Stimulated activated CD4-positive, alpha-beta T cell treated with anti-CD3 and anti-CD28 coated beads, Interleukin-15, amount 100 ng/mL, for 48 hours (primary cell): Measurements from ENCODE around the gene TMTC2.
"Not testable (repeated sequence)": the region's sequence is repeated elsewhere in the genome, so short reads cannot be mapped to it uniquely, and the experiment has no call there.

Experiments
- DNase-seq, 2 donors: peaks; one replicate each; pipeline ENCODE4 v3.0.0-alpha.2; 2020; ENCODE audit warnings: low read depth in 2 of 2

The TMTC2 gene

DNA sequence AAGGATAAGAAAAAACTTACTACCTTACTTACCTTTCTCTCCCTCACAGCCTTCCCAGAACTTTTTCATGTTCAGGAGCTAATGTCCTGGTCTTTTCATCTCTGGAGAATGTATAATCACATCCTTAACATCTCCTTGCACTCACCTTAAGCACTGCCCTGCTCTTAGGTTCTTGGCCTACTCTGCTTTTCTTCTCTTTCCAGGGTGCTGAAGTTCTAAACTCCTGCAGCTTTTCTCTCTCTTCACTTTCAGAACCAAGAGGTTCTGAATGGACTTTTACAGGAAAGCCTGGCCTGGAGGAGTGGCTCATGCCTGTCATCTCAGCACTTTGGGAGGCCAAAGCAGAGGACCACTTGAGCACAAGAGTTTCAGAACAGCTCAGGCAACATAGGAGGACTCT lies 101.9 kb downstream of the TMTC2 start:
- no peak for DNase-seq

DNA sequence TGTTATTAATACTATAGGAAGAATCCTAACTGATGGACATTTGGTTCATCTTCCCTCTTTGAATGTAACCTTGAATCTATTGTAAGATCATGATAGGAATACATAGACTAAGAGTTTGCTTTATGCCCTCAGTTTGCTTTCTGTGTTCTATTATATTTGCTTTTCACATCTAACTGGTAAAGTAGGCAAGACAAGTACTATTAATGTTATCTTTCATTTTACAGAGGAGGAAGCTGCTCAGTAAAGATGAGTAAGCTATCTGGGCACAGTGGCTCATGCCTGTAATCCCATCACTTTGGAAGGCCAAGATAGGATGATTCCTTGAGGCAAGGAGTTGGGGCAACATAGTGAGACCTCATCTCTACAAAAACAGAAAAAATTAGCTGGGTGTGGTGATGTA lies 103.0 kb downstream of the TMTC2 start:
- DNase-seq, result no peak

DNA sequence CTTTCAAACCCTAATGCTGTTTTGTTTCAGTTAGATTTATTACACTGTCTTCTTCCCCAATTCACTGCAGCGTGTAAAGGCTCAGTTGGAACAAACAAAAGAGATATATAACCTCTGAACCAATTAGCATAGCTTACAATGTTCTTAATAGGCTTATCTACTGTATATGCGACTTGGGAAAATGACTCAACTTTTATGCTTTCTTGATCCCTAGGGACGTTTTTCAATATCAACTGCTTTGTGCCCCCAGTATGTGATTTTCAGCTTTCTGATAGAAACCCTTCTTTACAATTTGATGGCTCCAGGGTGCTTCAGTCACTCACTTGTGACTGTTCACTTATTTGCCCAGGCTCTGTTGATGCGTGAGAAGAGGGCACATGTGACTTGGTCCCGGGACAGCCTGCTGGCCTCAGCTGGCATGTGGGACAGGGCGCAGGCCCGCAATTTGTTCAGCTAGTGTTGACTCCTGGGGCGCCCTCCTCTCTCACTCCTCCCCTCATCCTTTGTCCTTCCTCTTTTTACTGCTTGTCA lies 107.1 kb downstream of the TMTC2 start:
- DNase-seq, result no peak

DNA sequence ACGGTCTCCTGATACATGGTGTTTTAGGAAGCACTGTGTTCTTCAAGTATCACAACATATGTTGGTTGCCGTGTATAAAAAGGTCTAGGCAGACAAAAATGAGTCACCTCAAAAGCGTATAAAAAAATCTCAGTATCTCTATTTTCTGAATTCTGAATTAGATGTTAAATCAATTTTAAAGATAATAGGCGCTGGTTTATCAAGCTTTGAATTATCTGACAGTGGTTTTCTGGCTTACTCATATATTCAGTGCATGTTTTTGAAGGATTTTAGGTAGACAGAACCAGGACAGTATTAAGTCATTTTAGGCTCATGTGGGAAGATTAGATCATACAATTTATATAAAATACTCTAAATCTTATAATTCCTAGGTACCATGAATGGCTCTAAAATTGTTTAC lies 110.8 kb downstream of the TMTC2 start:
- no peak for DNase-seq

DNA sequence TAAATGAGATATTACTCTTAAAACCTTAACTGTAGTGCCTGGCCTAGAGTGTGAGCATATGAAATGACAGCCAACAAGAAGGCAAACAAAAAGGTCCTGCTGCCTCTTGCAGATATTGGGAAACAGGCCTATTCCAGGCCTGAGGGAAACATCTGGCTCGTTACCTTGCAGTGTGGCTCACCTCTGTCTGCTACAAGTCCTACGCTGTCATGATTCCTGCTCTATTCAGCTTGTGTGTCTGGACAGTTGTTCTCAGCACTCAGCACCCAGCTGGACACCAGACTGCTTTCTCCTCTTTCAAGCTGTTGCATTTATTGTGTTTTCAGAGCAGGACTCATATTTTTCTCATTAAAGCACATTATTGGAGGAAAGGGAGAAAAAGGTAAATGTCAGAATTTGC lies 113.5 kb downstream of the TMTC2 start:
- DNase-seq, result no peak

DNA sequence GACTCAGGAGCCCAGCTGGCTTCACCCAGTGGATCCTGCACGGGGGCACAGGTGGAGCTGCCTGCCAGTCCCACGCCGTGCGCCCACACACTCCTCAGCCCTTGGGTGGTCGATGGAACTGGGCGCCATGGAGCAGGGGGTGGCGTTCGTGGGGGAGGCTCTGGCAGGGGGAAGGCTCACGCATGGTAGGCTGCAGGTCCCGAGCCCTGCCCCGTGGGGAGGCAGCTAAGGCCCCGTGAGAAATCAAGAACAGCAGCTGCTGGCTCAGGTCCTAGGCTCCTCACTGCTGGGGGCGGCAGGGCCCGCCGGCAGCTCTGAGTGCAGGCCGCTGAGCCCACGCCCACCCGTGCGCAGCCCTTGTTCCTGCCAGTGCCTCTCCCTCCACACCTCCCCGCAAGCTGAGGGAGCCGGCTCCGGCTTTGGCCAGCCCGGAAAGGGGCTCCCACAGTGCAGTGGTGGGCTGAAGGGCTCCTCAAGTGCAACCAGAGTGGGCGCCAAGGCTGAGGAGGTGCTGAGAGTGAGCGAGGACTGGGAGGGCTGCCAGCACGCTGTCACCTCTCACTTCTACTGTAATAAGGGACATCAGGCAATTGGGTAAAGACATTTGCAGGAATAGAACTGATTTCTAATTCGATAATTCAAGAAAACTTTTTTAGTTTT lies 115.4 kb downstream of the TMTC2 start:
- no peak for DNase-seq

DNA sequence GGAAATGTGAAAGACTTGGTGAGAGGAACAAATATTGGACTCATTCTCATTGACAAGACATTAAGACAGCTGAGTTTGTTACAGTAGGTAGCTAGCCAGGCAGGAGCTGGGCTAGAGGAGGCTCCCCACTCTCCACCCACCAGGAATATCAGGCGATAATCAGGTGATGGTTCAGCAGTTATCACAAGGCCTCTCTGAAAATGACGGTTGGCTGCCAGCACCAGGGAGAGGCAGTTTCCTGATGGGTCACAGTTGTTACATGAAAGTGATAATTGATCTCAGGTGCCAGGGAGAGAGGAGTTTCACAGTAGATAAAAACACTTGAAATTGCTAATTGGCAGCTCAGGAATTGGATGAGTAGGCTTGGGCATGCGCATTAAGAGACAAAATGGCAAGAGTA lies 116.5 kb downstream of the TMTC2 start:
- no peak for DNase-seq

DNA sequence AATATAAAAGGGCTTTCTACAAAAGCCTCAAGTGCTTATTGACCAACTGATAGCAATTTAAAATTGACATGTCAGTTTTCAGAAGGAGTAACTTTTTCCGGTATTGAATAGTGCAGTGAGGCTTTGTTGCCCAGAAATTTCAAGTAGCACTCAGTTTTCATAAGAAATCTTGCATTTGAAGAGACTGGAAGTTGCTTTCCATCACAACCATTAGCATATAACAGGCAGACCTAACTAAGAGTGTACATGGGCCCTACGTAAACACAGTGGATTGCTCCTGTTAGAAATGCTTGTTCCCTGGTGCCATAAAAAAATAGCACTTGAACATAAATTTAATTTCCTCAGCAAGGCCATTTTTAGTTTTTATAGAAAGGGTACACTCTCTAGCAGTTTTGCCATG lies 117.9 kb downstream of the TMTC2 start:
- DNase-seq, result no peak

DNA sequence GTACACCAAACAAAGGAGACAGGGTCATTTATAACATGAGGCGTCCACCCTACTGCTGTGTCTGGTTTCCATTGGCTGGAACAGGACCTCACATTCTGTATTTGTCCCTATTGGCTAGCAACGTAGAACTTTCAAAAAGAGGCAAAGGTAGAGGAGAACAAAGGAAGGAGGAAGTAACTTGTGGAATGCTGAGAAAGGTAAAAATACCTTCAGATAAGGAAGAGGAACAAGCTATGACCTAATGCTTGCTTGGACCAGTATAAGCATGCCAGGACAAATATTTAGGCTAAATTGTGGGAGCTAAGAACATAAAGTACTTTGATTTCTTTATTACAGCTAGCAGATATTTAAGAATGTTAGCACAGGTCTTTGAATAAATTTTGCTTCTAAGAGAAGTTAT lies 118.3 kb downstream of the TMTC2 start:
- not testable (repeated sequence) for DNase-seq

DNA sequence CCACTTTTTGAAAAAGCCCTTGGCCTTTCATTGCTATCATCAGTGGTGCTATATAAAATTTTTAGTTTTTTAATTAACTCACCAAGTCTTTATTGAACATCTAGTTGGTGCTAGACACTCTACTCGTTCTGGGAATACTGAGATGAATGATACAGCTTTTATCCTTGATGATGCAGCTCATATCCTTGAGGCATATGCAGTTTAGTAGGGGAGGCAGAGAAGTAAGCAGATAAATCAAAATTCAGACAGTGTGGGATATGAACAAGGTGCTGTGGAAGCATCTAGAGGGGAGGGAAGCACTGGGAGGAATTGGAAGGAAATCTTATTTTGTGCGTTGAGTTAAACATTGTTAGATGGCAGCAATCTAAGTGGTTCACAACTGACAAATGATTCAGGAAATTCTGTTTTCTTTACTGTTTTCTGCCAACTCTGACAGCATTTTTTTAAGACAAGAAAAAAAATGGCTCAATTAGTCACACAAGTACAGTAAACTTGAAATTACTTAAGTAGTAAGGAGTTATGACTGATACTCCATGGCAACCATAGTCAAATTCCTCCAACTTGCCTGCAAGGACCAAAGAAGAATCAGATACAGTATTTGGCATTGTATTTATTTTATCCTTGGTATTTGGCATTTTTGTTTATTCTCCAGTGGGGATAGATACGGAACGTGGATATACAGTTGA lies 119.2 kb downstream of the TMTC2 start:
- DNase-seq, result no peak

DNA sequence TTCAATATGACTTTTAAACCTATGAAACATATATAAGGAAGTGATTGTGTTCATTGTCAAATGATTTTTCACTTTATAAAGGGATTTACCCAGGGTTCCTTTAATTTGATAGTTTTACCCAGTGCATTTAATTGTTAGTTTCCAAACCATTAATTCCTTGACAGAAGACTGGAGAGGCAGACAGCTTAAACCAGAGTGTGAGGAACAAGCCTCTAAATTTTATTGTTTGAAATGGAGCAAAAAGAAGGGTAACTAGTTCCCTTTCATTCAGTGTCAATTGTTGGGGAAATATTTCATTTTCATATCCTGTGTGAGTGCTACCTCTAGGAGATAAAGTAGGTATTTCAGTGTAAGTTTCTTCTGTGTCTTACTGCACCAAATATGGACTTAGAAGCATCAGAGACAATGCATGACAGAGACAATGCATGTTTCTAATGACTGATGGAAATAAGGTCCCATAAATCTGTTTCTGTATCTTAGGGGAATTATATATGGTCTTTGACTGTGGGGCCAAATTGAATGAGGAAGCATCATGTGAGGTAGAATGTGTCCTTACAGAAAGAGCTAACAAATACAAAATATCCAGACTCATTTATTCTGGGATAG lies 120.5 kb downstream of the TMTC2 start:
- DNase-seq, result no peak

DNA sequence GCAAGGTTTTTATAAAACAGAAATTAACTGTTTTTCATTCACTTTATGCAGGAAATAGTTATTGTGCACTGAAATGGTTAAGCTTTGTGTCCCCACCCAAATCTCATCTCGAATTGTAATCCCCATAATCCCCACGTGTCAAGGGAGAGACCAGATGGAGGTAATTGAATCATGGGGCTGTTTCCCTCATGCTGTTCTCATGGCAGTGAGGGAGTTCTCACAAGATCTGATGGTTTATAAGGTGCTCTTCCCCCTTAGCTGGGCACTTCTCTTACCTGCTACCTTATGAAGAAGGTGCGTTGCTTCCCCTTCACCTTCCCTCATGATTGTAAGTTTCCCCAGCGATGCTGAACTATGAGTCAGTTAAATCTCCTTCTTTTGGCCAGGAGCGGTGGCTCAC lies 123.9 kb downstream of the TMTC2 start:
- no peak for DNase-seq

DNA sequence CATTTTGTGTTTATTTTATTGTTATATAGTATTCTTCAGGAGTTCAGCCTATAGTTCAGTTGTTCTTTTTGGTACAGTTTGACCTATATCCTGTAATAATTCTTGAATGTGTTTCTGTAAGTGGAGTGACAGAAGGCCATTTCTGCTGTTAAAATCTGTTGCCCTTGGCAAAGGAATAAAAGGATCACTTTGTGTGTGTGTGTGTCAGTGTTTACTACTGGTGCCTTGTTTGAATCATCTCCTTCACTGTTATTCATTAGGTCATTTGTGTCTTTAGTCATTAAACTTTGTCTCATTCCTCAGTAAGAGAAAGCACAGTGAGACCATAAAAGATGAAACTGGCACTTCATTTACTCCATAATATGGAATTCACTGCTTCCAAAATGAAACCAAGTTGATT lies 130.7 kb downstream of the TMTC2 start:
- DNase-seq, result no peak

DNA sequence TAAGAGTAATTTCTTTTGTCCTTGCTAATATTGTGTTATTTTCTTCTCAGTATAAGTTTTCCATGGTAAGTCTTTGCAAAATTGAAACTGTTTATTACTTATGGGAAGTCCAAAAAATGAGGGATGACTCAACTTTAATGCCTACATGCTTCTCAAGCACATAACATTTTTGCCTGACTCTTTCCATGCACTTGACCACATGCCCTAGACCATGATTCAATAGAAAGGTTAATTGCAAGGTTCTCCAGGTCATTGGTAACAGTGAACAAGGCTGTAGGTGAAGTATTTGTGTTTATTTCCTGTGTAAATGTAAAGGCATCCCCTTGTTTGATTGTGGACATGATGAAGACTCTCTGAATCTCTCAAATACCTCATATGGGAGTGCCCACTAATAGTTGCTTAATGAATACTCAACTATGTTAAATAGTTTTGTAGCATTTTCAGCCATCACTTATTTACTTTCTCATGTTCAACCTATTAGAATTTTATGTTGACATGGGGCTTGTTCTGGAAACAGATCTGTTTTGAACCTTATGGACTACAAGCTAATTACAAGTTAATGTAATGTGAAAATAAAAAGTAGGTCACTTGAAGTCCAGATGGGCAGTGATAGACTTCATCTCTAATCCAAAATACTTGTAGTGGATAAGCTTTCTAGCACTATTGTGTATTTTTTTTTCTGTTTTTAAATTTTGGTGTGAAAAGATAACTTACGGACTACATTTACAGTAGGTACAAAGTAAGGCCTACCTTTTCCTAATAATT lies 131.7 kb downstream of the TMTC2 start:
- DNase-seq, result no peak

DNA sequence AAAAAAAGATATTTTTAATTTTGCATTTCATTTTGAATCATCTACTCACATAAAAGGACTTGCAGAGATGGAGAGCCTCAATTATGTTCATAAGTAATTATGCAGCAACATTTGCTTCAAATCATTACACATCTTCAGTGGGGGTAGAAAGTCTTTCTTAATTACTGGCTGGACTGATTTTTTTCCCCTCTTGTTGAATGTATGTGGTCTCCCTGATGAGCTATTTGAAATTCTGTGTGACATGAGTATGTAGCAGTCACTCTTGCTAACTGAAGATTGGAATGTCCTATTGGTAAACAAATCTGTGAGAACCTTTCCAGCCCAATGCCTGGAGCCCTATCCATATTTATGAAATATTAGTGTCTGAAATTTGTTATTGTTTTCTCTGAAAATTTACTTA lies 139.8 kb downstream of the TMTC2 start:
- no peak for DNase-seq

DNA sequence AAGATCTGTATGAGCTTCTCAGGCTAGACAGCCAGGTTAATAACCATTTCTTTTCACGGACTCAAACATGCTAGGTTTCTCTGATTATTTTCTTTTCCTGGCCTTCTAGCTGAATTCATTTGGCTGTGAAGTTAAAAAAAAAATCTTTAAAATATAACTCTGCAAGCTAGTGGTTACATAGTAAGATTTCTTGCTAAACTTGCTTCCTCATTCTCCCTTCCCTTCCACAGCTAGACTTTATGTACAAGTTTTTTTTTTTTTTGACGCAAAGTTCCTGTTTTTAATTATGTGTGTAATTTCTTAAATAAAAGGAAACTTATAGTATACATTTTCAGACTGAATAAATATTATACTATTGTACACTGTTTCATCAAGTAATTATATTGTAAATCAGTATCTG lies 145.4 kb downstream of the TMTC2 start:
- no peak for DNase-seq

DNA sequence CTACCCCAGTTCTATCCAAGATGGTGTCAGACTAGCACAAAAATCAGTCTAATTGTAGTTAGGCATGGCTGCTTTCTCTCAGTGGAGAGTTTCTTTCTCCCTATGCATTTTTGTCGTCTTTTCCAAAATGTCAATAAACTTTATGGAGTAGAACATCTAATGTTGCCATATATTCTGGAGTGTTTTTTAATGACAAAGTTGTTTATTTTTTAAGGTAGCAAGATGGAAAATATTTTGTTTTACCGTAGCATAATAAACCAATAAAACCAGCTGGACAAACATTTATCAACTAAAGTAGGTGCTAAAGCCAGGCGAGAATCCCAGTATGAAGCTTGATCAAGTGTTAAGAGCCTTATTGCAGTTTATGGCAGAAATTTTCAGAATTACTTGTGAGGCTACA lies 146.3 kb downstream of the TMTC2 start:
- no peak for DNase-seq

DNA sequence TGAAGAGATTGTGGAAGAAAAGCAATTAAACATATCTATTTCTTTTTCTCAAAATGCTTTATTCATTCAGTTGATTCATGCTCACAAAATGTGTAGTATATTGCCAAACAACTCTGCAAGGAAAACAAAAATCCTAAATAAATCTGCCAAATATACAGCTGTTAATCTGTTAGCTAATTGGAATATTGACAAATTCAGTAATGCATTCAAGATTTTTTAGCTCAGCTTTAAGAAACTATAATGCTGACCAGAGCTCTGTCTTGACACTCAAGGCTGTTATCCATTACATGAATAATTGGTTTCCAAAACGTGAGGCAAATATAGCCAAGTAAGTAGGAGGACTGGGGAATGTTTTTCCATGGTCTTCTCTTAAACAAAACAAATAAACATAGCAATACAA lies 146.8 kb downstream of the TMTC2 start:
- DNase-seq, result no peak

DNA sequence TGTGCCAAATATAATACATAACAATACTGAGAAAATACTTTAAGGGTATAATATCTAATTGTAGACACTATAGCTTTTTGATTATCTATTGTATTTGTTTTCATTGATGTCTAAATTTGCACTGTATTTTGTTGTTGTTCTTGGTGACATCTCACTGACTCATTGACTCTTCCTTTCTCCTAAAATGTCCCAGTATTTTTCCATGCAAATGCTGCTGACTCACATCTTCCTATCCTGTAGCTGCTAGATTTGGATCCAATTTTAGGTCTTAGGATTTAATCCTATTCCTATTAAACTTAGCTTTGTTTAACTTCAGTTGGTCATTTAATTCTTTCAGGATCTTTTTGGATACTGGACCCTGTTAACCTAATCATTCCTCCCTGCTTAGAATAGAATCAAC lies 148.5 kb downstream of the TMTC2 start:
- DNase-seq, result no peak

DNA sequence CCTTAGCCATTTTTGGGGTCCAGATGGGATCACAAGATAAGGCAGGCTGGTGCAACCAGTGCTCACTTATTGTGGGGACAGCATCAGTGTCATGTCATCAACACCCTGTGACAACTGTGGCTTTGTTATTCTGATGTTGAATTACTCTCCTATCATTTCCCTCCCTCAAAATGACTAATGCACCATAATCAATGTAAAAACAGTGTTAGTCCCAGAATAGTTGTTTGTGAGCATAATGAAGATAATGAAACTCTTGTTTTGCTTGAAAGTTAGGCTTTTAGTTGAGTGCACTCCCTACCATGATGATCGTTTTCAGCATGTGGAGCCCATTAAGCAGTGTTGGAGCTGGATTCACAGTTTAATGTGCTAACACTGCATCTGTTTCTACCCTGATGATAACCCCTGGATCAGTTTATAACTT lies 151.4 kb downstream of the TMTC2 start:
- DNase-seq, result no peak

DNA sequence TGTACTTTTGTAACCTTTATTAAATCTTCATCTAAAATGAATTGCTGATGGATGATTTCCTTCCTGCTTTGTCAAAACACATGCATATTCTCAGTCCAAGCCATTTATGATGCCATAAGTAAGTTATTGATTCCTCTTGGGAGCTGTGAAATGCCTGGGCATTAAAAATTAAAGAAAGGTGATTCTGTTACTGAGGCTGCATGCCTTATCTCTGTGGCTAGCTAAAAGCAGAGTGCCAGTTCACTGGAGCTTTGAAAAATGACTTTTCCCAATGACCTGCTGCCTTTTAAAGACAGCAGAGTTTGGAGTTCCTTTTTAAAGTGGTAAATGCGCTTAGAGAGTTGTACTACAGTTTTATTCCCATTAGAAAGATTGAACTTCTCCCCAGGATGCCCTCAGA lies 152.1 kb downstream of the TMTC2 start:
- no peak for DNase-seq

DNA sequence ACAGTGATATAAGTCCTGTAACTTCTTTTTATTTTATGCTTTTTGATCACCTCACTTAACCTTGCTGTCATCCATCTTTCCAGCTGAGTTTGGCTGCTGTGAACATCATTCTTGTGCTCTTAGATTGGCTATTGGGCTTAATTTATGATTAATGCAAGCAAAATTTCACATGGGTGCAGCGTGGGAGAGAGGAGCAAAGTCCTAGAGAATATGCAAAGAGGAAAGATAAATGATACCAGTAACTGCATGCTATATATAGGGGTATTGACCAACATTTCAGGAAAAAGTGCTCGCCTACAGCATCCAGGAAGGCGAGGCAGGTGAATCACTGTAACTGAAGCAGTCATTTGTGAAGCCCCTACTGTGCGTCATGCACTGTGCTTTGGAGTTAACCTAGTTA lies 153.1 kb downstream of the TMTC2 start:
- DNase-seq, result no peak
